Caco-2 (cell line): ENCODE results near the gene GGNBP2. TPM values are rescaled to one million over a fixed set of nuclear protein-coding genes. Genes with fewer than 3 reads are reported as not detected.
A peak's percentile ranks its signal among the peaks of the same experiment; 100 is the strongest.

Experiments used
- BruUV-seq: library from RNA; stranded (reverse); fragments of 400-500 nt; replicated peaks from 2 replicates; lab custom pipeline; 2021; lab: Mats Ljungman, UMichigan
- CTCF ChIA-PET: fragments of 300-600 bp; sonication (Branson Sonifier 250); formaldehyde crosslinking; loops from one replicate; lab custom pipeline; 2022; ENCODE audit warnings: antibody characterized with exemption; lab: Charles Lee
- POLR2A ChIA-PET: fragments of 300-600 bp; sonication (Branson Sonifier 250); formaldehyde crosslinking; loops from one replicate; lab custom pipeline; 2022; ENCODE audit warnings: antibody characterized with exemption; lab: Charles Lee
- DNase-seq, 2 experiments: peaks; one replicate each; pipeline versions ENCODE4 v3.0.0 to v3.0.0-alpha.2; 2020 to 2022
- H3K27me3 ChIP-seq: replicated peaks from 2 replicates; pipeline ENCODE4 v1.6.0; 2011; ENCODE audit warnings: low read length; ENCODE audit not compliant: control insufficient read depth, insufficient read depth
- H3K36me3 ChIP-seq: 2 replicates; pipeline ENCODE4 v1.5.1; 2011; ENCODE audit warnings: low read length; ENCODE audit not compliant: control insufficient read depth, insufficient read depth
- H3K4me1 ChIP-seq: fragments of 250-450 bp; sonication (Bioruptor Pico); 2 replicates; pipeline ENCODE4 v1.5.1; 2020; ENCODE audit warnings: mild to moderate bottlenecking
- H3K4me3 ChIP-seq: 2 replicates; pipeline ENCODE4 v1.5.1; 2011; ENCODE audit warnings: low read depth, mild to moderate bottlenecking, control low read depth, low read length
- H3K9me3 ChIP-seq: fragments of 250-450 bp; sonication (Bioruptor Pico); 2 replicates; pipeline ENCODE4 v1.5.1; 2020; ENCODE audit warnings: mild to moderate bottlenecking, moderate library complexity
- H3K27ac Mint-ChIP-seq: one replicate; pipeline ENCODE4 v1.8.0; 2022; ENCODE audit warnings: mixed read lengths; ENCODE audit not compliant: unreplicated experiment
- H3K27me3 Mint-ChIP-seq: one replicate; pipeline ENCODE4 v1.8.0; 2022; ENCODE audit warnings: mixed read lengths; ENCODE audit not compliant: insufficient read depth, unreplicated experiment
- H3K36me3 Mint-ChIP-seq: one replicate; pipeline ENCODE4 v1.8.0; 2022; ENCODE audit warnings: mild to moderate bottlenecking, mixed read lengths; ENCODE audit not compliant: insufficient read depth, unreplicated experiment
- H3K4me1 Mint-ChIP-seq: one replicate; pipeline ENCODE4 v1.8.0; 2022; ENCODE audit warnings: low read depth, mixed read lengths; ENCODE audit not compliant: unreplicated experiment
- H3K4me3 Mint-ChIP-seq: one replicate; pipeline ENCODE4 v1.8.0; 2022; ENCODE audit warnings: mild to moderate bottlenecking, moderate library complexity, mixed read lengths; ENCODE audit not compliant: unreplicated experiment
- H3K9me3 Mint-ChIP-seq: one replicate; pipeline ENCODE4 v1.8.0; 2022; ENCODE audit warnings: mixed read lengths; ENCODE audit not compliant: unreplicated experiment
- CTCF ChIP-seq, 2 experiments: fragments of 200-600 bp in 1 of 2; IDR thresholded peaks; 1 replicate in 1 of 2; 2 replicates in 1 of 2; pipeline versions ENCODE4 v1.5.1 to v1.8.0; 2011 to 2022; ENCODE audit warnings: antibody characterized with exemption in 1 of 2, control low read depth in 1 of 2, inconsistent platforms in 1 of 2, low read depth in 1 of 2, low read length in 1 of 2, mild to moderate bottlenecking in 1 of 2, moderate library complexity in 1 of 2; ENCODE audit not compliant: insufficient read depth in 1 of 2, severe bottlenecking in 1 of 2, unreplicated experiment in 1 of 2
- intact Hi-C: fragments of 100-400 bp; cut with micrococcal nuclease; formaldehyde crosslinking; loops from one replicate; pipeline ENCODE4 v1.10.0; 2022; ENCODE audit not compliant: unreplicated experiment
- total RNA-seq: library from RNA; stranded (reverse); gene quantifications from 2 replicates; pipeline ENCODE4 v1.2.3, GENCODE V29; 2022

GGNBP2 gene
- total RNA-seq, 1 experiment from 2014 or later, result 91.3 TPM

- ChIA-PET CTCF (no interaction called here), POLR2A (interaction anchor here (0.5 kb wide), 1 partner anchor 114 kb away, joined by 3 read pairs; no protein-coding TSS in a partner anchor)
- Mint-ChIP-seq H3K27ac (peak overlapping the region; percentile 73), H3K4me3 (peak overlapping the region; percentile 58), H3K27me3 (no peaks in the 10 kb centered on the region), H3K36me3 (peaks cover 83% of the 10 kb centered on the region), H3K4me1 (peaks cover 13% of the 10 kb centered on the region), H3K9me3 (no peaks in the 10 kb centered on the region)
- Histone ChIP-seq H3K9me3 (no peaks in the 10 kb centered on the region), H3K36me3 (peaks cover 2% of the 10 kb centered on the region), H3K4me1 (peaks cover 10% of the 10 kb centered on the region), H3K4me3 (no peak overlapping the region), H3K27me3 (no peaks in the 10 kb centered on the region)
- intact Hi-C loops, result no loop called here
- no peak for DNase-seq
- BruUV-seq, result no TSS peak
- no peak for TF ChIP-seq CTCF (IDR thresholded peaks at IDR 0.05; ENCODE audit: insufficient read depth in 1 of 2, low read depth in 1 of 2, low read length in 1 of 2, severe bottlenecking in 1 of 2, unreplicated experiment in 1 of 2)
Measured at GRCh38 chr17:36532435-36532975, 12.2 kb upstream of the GGNBP2 start.

- peaks cover 10% of the 10 kb centered on the region for H3K4me1 ChIP-seq
- H3K9me3 ChIP-seq, result no peaks in the 10 kb centered on the region
- no TSS peak for BruUV-seq
- H3K4me3 ChIP-seq, result peak overlapping the region; percentile 79
- Mint-ChIP-seq H3K9me3 (no peaks in the 10 kb centered on the region), H3K4me3 (peak overlapping the region; percentile 97), H3K27me3 (no peaks in the 10 kb centered on the region), H3K4me1 (peaks cover 13% of the 10 kb centered on the region), H3K27ac (peak overlapping the region; percentile 99), H3K36me3 (peaks cover 79% of the 10 kb centered on the region)
- CTCF ChIA-PET, result interaction anchor here (0.6 to 2.5 kb wide), 10 partner anchors 10 to 564 kb away, joined by 3 to 16 read pairs (median 5); partner anchors contain the start of genes GGNBP2 and MRM1
- POLR2A ChIA-PET, result interaction anchor here (0.5 to 3.2 kb wide), 5 partner anchors 9 to 67 kb away, joined by 3 to 19 read pairs (median 4); partner anchors contain the start of genes GGNBP2, MRM1 and ZNHIT3
- intact Hi-C loops, result loop anchor here (2.0 kb wide), 1 partner anchor 67 kb away; the partner anchor contains the start of gene MRM1
- 0 out of 2 replicates have a peak, but pooled peaks cover 2% of the 10 kb centered on the region for H3K36me3 ChIP-seq
- DNase-seq, result peak; percentile 85
- no peaks in the 10 kb centered on the region for H3K27me3 ChIP-seq
- peak; percentile 82 to 87 for TF ChIP-seq CTCF (IDR thresholded peaks at IDR 0.05; ENCODE audit: insufficient read depth in 1 of 2, low read depth in 1 of 2, low read length in 1 of 2, severe bottlenecking in 1 of 2, unreplicated experiment in 1 of 2)
Measured at GRCh38 chr17:36533935-36534839, 10.5 kb upstream of the GGNBP2 start.
